Measurements from ENCODE around the gene TMEM213. TPM values are rescaled to one million over a fixed set of nuclear protein-coding genes. Genes with fewer than 3 reads are reported as not detected.
"Not testable (repeated sequence)": the region's sequence is repeated elsewhere in the genome, so short reads cannot be mapped to it uniquely, and the experiment has no call there.

Gene TMEM213
- total RNA-seq, 1 donor from 2014 or later = not detected

- H3K9me3 Mint-ChIP-seq (ENCODE audit: low read depth) = no peaks in the 10 kb centered on the region
- no peaks in the 10 kb centered on the region for H3K36me3 Mint-ChIP-seq (ENCODE audit: insufficient read depth)
- no peak for DNase-seq (ENCODE audit: low spot score, unreplicated experiment)
- TF ChIP-seq, protein P1, sequence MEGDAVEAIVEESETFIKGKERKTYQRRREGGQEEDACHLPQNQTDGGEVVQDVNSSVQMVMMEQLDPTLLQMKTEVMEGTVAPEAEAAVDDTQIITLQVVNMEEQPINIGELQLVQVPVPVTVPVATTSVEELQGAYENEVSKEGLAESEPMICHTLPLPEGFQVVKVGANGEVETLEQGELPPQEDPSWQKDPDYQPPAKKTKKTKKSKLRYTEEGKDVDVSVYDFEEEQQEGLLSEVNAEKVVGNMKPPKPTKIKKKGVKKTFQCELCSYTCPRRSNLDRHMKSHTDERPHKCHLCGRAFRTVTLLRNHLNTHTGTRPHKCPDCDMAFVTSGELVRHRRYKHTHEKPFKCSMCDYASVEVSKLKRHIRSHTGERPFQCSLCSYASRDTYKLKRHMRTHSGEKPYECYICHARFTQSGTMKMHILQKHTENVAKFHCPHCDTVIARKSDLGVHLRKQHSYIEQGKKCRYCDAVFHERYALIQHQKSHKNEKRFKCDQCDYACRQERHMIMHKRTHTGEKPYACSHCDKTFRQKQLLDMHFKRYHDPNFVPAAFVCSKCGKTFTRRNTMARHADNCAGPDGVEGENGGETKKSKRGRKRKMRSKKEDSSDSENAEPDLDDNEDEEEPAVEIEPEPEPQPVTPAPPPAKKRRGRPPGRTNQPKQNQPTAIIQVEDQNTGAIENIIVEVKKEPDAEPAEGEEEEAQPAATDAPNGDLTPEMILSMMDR (IDR thresholded peaks at IDR 0.05; ENCODE audit: unreplicated experiment) = no peak
- peaks cover 9% of the 10 kb centered on the region for H3K4me1 Mint-ChIP-seq (ENCODE audit: low read depth)
- H3K27me3 Mint-ChIP-seq = peaks cover 4% of the 10 kb centered on the region
- H3K4me3 Mint-ChIP-seq (ENCODE audit: low read depth) = no peak overlapping the region
- H3K27ac Mint-ChIP-seq = no peak overlapping the region
Measured at GRCh38 chr7:138776166-138776833, 21.5 kb upstream of the TMEM213 start.

- Mint-ChIP-seq H3K4me3 (ENCODE audit: low read depth) (no peak overlapping the region), H3K27me3 (peaks cover 2% of the 10 kb centered on the region), H3K4me1 (ENCODE audit: low read depth) (peaks cover 3% of the 10 kb centered on the region), H3K9me3 (ENCODE audit: low read depth) (peaks cover 4% of the 10 kb centered on the region), H3K36me3 (ENCODE audit: insufficient read depth) (no peaks in the 10 kb centered on the region), H3K27ac (no peak overlapping the region)
- DNase-seq (ENCODE audit: low spot score, unreplicated experiment) = no peak
- TF ChIP-seq, protein P1 (IDR thresholded peaks at IDR 0.05; ENCODE audit: unreplicated experiment) = no peak
Measured at GRCh38 chr7:138781004-138781403, 16.8 kb upstream of the TMEM213 start.

DNA sequence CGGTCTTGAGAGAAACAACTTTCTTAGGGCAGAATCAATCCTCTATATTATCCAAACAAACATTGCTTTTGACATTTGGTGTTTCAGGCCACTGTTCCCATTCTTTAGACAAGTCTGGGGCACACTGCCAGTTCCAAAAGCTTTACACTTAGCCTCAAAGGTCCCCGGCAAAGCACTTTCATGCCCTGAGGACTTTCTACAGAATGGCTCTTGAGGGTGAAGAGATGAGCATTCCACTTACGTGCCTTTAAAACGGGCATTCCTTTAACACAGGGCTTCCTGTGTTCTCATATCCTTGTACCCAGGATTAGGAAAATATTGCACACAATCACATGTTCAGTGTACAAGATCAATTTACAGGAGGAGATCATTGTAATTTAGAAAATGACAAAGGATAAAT lies 13.1 kb upstream of the TMEM213 start:
- Mint-ChIP-seq H3K36me3 (ENCODE audit: insufficient read depth) (no peaks in the 10 kb centered on the region), H3K4me1 (ENCODE audit: low read depth) (no peaks in the 10 kb centered on the region), H3K27ac (no peak overlapping the region), H3K4me3 (ENCODE audit: low read depth) (no peak overlapping the region), H3K27me3 (peaks cover 3% of the 10 kb centered on the region), H3K9me3 (ENCODE audit: low read depth) (peaks cover 9% of the 10 kb centered on the region)
- DNase-seq (ENCODE audit: low spot score, unreplicated experiment) = no peak
- TF ChIP-seq, protein P1 (IDR thresholded peaks at IDR 0.05; ENCODE audit: unreplicated experiment) = no peak

DNA sequence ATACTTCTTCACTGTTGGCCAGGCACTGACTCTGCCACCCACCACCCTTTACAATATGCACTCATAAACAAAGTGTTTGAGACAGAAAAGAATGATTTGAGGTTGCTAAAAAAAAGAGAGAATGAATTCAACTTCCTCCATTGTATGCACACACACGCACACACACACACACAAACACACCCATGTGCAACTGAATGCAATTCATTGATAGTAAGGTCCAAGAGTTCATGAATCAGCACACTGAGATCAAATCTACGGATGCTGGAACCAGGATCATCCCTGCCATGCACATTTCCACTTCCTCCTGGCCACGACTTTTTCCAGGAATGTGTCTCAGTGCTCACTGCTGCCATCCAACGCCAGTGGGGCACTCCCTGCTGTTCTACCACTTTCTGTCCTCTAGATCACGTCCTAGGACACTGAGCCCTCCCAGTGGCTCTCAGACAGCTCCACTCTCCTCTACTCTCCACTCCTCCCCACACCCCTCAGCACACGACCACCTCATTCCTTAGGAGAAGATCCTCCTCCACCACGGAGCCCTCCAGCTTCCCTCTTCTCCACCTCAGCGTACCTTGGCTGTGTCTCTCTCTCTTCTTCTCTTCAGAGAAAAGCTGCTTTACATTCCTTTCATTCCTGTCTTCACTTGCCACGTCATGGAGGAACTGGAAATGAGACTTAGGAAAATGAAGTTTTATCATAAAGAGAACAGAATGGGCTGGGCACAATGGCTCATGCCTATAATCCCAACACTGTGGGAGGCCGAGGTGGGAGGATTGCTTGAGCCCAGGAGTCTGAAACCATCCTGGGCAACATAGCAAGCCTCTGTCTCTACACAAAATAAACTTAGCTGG lies 12.0 kb upstream of the TMEM213 start:
- DNase-seq (ENCODE audit: low spot score, unreplicated experiment) = no peak
- no peaks in the 10 kb centered on the region for H3K4me1 Mint-ChIP-seq (ENCODE audit: low read depth)
- no peak overlapping the region for H3K4me3 Mint-ChIP-seq (ENCODE audit: low read depth)
- H3K27me3 Mint-ChIP-seq = peaks cover 3% of the 10 kb centered on the region
- no peaks in the 10 kb centered on the region for H3K36me3 Mint-ChIP-seq (ENCODE audit: insufficient read depth)
- H3K9me3 Mint-ChIP-seq (ENCODE audit: low read depth) = peaks cover 9% of the 10 kb centered on the region
- TF ChIP-seq, protein P1 (IDR thresholded peaks at IDR 0.05; ENCODE audit: unreplicated experiment) = no peak
- H3K27ac Mint-ChIP-seq = no peak overlapping the region

- Mint-ChIP-seq H3K4me1 (ENCODE audit: low read depth) (peaks cover 7% of the 10 kb centered on the region), H3K4me3 (ENCODE audit: low read depth) (no peak overlapping the region), H3K36me3 (ENCODE audit: insufficient read depth) (no peaks in the 10 kb centered on the region), H3K9me3 (ENCODE audit: low read depth) (no peaks in the 10 kb centered on the region), H3K27me3 (peaks cover 24% of the 10 kb centered on the region), H3K27ac (no peak overlapping the region)
- TF ChIP-seq, protein P1 (IDR thresholded peaks at IDR 0.05; ENCODE audit: unreplicated experiment) = no peak
- DNase-seq (ENCODE audit: low spot score, unreplicated experiment) = no peak
Measured at GRCh38 chr7:138796038-138796615, 1.7 kb upstream of the TMEM213 start.

DNA sequence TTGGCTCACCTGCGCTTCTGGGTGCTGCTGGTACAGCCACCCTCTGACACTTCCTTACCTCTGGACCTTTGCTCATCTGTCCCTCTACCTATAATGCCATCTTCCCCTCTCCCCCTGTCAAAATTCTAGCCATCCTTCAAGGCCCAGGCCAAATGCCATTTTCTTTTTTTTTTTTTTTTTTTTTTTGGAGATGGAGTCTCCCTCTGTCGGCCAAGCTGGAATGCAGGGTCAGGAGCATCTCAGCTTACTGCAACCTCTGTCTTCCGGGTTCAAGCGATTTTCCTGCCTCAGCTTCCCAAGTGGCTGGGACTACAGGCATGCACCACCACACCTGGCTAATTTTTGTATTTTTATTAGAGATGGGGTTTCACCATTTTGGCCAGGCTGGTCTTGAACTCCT lies 748 bp upstream of the TMEM213 start:
- not testable (repeated sequence) for DNase-seq (ENCODE audit: low spot score, unreplicated experiment); H3K27ac Mint-ChIP-seq; H3K36me3 Mint-ChIP-seq (ENCODE audit: insufficient read depth); H3K9me3 Mint-ChIP-seq (ENCODE audit: low read depth); H3K4me3 Mint-ChIP-seq (ENCODE audit: low read depth); H3K4me1 Mint-ChIP-seq (ENCODE audit: low read depth)
- H3K27me3 Mint-ChIP-seq = peaks cover 24% of the 10 kb centered on the region
